SH-SY5Y (cell line): ENCODE data around the gene PALD1.

Experiments used
- GATA2 ChIP-seq: IDR thresholded peaks from 2 replicates; pipeline ENCODE4 v1.6.1; 2011; ENCODE audit warnings: mild to moderate bottlenecking, low read depth, low read length
- GATA3 ChIP-seq: IDR thresholded peaks from 2 replicates; pipeline ENCODE4 v1.6.1; 2011; ENCODE audit warnings: low read depth, mild to moderate bottlenecking, low read length, moderate library complexity

DNA sequence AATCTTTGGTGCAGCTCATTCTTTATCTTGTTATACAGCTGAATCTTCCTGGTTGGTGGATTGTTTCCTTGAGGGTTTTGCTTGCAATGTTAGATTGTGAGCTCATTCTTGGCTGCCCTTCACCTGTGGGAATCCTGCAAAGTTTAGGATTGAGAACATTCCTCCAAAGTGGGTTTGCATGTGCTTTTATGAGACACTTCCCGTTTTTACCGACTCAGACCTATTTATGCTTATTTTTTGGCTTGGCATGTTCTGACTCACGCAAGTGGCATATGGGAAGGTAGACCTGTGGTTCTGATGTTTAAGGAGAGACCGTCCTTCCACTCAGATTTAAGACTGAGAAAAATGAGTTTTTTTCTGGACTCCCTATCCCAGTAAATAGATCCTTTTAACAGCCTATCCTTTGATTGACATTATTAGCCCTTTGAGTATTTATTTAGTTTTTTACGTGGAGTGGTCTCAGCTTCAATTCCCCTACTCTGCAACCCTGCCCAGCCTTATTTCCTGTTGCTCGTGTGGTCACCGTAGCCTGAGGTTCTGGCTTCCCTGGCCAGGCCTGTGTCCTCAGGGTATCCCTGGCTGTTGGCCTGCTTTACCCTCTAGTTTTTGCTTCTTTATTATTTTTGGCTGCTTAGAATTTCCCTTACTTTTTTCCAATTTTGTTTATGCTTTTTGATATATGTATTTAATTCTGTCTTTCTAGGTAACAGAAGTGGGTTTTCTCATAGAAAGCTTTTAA is 137.4 kb downstream of the PALD1 start:
- no peak for TF ChIP-seq GATA3
- no peak for TF ChIP-seq GATA2
